Left kidney (tissue), 2 donors: Measurements from ENCODE around the gene NTRK3. TPM values are rescaled to one million over a fixed set of nuclear protein-coding genes. Genes with fewer than 3 reads are reported as not detected.
"Not testable (repeated sequence)": the region's sequence is repeated elsewhere in the genome, so short reads cannot be mapped to it uniquely, and the experiment has no call there.

ENCODE experiments used
- DNase-seq: peaks from one replicate; pipeline ENCODE4 v3.0.0-alpha.2; 2013
- polyA plus RNA-seq: library from polyadenylated mRNA; unstranded; fragments of 120-200 nt; gene quantifications from one replicate; pipeline ENCODE4 v1.2.1, GENCODE V29; 2013; ENCODE audit not compliant: insufficient read length

Gene NTRK3
- polyA plus RNA-seq, 1 donor = 13.7 TPM

DNA sequence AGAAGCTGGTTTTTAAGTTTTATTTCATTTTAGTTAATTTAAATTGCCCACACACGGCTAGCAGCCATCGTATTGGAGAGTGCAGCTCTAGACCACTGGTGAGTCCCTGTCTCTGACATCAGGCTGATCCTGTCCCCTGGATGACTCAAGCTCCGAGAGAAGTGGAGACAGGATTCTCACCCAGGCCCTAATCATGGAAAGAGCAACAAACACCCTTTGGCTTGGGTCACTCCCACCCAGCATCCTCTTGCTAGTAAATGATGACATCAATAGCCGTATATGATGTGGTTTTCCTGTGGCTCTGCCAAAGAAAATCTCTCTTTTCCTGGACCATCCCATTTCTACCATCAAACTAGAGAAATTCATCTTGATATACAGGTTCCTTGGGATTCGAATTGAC, 182.2 kb downstream of the NTRK3 start:
- DNase-seq = no peak

GRCh38 chr15:88073391-88073691, 183.2 kb downstream of the NTRK3 start:
- DNase-seq = peak; percentile 22

DNA sequence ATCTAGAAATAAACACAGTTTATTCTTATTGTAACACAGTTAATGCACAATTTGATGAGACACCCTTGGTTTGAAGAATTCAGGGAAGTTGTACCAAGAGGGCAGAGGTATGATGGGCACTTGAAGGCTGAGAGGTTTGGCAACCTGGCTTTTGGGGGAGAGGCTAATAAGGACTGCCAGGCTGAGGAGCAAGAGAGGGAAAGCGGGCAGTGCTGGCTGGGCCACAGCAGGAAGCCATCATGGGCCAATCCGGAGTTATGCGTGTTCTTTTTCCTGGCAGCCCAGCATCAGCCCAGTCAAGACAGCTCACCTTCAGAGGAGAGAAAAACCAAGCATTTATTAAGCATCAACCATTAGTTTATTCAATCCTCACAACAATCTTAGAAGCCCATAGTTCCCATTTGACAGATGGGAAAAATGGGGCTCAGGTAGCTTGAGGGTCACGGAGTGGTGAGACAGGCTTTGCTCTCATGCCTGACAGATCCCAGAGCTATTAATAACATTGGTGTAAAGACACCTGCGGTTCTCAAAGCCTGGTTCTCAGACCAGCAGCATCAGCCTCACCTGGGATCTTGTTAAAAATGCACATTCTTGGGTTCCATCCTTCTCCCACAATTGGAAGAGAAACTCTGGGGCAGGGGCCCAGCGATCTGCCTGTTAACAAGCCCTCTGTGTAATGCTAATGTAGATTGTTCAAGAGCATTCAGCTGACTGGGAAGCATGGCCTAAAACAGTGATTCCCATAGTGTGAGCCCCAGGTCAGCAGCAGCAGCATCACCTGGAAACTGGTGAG, 183.7 kb downstream of the NTRK3 start:
- no peak for DNase-seq

DNA sequence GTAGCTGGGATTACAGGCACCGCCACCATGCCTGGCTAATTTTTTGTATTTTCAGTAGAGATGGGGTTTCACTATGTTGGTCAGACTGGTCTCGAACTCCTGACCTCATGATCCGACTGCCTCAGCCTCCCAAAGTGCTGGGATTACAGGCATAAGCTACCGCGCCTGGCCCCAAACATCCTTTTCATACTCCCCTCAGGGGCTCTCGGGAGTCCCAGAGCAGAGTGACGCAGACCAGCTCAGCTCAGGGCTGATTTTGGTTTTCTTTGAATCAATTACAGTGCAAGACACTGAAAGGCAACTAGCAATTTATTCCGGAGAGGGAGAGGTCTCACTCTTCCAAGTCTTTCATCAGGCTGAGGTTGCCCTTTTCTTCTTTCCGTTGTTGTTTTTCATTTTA, 184.4 kb downstream of the NTRK3 start:
- not testable (repeated sequence) for DNase-seq

GRCh38 chr15:88071141-88071540, 185.4 kb downstream of the NTRK3 start:
- no peak for DNase-seq

DNA sequence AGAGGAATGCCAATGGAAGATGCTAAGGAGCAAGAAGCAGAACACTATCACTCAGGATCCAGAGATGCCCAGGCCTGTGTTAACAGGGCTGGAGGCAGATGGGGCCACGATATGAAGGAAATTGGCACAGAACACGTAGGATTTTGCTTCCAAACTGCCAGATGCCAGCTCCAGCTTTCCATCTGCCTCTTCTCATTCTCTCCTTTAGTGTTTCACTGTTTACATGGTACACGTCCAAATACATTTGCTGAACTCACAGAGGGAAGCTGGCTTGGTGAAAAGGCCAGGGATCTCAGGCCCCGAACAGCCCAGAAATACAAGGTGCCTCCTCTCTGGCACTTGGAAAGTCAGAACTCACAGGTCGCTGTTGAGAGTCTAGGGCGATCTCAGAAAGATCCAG, 187.0 kb downstream of the NTRK3 start:
- DNase-seq = no peak

DNA sequence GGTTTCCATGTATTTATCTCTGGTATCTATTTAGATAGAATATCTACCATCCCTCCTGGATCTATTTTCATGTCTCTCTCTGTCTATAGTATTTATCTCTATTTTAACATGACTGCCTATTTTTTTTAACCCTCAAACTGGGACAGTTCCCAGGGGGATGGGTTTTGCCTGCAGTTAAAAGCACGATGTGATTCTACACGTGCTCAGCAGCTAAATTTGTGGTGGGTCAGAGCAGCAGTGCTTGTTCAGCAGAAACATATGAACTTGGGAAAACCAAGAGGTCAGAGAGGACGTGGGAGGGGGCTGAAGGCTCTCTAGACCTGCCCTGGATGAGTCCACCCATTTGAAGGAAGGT, 189.2 kb downstream of the NTRK3 start:
- DNase-seq = no peak

DNA sequence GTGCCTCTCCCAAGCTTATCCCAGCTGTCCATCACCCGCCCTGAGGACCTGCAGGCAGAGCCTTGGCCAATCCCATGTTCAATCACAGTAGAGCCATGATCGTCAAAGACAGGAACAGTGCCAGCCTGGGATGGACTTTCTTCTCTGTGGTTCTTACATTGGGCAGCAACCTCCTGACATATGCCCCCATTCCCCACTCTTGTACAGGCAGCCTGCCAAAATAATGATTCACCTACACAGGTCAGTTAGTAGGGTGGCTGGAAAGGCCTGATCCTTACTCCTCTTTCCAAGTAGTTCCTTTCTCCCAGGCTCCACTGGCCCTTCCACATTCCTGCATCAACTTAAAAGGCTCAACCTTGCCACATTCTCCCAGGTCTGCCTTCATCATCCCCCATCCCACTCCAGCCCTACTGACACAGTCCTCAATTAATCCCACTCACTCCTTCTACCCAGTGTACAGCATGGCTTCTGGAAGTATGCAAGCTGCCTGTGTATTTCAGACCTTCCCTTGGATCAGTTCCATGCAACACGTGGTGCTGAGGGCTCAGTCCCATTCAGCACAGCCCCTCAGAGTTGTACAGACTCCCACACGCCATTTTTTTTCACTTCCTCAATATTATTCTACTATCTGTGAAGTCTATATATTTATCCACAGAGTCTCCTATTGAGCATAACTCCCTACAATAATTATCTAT, 189.8 kb downstream of the NTRK3 start:
- no peak for DNase-seq

DNA sequence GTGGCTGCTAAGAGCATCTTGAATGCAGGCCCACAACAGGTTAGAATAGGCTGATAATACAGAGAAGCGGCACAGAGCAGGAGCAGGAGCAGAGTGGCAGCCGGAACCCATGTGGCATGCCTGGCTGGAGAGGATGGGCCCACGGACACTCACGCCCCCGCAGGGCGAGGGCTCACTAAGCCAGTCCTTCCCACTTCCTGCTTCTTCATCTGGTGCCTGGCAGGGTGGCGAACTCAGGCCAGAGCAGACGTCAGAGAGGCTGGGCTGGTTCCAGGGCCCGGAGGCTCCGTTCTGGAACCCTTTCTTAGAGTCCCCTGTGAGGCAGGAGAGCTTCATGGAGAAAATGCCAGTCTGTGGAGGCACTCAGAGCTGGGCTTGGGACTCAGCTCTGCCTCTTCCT, 195.1 kb downstream of the NTRK3 start:
- no peak for DNase-seq

DNA sequence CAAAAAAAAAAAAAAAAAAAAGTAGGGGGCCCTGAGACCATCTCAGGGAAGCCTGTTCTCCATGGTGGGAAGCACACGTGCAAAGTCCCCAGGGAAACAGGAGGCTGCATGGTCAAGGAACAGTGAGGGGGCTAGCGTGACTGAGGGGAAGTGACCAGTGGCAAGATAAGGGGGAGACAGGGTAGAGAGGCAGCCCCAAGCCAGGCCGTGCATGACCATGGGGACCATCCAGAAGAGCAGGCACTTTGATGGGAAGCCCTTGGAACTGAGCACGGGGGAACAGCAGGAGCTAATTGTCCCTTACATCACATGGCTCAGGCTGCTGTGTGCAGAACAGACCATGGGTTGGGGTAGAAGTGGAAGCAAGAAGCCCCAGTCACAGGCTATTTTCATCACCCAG, 196.2 kb downstream of the NTRK3 start:
- no peak for DNase-seq

GRCh38 chr15:88057836-88058235, 198.7 kb downstream of the NTRK3 start:
- no peak for DNase-seq

DNA sequence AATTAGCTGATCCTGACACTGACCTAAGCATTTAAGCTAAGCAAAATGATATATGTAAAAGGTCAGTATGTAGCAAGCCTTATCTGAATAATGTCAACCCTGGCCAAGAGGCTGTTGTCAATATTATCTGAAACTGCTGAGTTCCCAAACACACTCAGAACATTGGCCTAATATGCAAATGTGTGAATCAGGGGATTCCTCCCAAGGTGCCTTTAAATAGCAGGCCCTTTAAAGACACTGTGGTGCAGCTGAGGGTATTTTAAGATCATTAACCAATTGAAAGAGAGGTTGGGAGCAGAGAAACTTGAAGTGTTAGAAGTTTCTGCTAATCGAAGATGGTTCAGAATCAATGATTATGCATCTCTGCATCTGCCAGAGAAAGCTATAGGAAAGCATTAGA, 207.0 kb downstream of the NTRK3 start:
- no peak for DNase-seq

DNA sequence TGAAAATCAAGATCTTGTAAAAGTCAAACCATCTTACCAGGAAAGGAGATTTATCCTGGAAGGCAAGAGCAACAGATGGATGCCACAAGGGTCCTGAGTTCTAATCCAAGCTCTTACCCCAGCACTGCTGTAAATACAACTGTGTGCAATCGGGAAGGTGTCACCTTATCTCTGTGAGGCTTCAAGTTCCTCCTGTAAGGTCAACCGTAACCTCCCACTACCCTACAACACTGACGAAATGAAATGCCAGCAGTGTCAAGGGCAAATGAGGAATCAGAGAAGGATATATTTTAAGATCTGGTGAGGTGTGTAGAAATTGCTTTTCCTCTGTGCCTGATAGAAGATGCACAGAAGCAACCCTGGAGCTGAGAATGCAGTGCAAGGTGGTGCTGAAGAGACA, 207.8 kb downstream of the NTRK3 start:
- no peak for DNase-seq

DNA sequence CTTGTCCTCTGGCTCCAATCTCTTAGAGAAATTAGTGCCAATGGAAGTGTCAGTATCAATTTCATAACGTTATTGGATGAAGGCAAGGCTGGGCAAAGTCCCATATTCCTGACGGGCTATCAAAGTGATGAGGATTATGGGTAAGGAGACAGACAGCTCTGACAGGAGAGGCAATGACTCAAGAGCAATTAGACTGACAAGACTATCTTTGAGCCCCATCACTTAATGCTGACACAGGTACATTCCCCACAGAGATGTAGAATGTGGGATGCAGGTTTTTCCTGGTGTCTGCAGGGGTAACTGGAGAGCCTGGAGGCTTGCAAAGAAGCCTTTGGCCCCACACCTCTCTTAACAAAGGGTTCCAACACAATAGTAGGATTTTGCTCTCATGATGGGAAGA, 208.3 kb downstream of the NTRK3 start:
- no peak for DNase-seq

DNA sequence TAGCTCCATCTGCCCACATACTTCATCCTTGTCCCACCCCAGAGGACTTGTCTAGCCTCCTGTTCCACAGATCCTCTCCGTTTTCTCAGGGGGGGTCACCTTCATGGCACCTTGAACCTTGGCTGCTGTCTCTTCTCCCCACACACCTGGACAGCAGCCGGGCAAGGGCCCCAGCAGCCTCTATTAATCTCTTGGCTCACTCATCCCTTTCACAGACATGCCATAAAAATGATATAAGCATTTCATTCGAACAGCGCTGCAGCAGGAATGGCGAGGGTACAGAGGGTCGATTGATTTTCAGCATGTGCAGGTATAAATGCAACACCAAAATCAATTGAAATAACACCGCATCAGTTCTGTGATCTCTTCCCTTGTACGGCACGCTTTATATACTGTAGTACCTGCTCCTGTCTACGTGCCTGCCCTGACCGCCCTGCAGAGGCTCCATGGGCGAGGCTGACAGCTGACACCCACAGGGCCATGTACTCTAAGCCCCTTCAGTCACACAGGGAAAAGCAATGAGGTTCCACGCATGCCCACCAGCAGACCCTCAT, 209.9 kb downstream of the NTRK3 start:
- DNase-seq = no peak

DNA sequence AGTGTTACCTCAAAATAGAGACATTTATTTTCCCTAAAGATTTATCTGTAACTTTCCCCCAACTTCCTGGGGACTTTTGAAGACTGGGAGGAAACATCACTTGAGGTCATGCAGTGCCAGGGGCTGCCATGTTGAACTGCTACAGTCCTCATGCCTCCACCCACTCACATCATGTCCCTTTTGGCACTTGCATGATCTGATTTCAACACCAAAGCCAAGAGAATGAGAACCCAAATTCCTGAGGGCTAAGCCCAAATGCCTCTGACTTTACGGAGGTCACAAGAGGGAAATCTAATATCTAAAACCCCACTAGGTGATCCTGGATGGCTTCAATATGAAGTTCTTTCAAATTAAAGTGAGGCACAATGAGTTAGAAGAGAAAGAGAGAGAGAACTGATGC, 213.1 kb downstream of the NTRK3 start:
- no peak for DNase-seq

DNA sequence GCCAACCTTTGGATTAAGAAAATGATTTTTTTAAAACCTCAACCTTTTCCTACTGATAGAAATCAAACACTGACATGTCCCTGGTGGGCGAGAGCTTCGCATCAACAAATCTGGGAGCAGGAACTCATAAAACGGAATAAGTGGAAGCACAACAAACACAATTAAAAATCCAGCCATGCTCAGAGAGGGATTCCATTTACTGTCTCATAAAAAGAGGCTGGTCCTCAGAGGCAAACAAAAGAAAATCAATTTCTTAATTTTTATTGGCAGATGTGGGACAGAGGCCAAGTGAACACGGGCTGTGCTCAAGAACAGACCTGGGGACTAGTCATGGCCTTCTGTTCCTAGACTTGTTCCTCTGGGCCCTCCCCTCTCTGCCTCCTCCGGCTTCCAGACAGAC, 214.5 kb downstream of the NTRK3 start:
- no peak for DNase-seq

- no peak for DNase-seq
Measured at GRCh38 chr15:88040516-88040915, 216.0 kb downstream of the NTRK3 start.

GRCh38 chr15:88038261-88038660, 218.3 kb downstream of the NTRK3 start:
- DNase-seq = no peak

DNA sequence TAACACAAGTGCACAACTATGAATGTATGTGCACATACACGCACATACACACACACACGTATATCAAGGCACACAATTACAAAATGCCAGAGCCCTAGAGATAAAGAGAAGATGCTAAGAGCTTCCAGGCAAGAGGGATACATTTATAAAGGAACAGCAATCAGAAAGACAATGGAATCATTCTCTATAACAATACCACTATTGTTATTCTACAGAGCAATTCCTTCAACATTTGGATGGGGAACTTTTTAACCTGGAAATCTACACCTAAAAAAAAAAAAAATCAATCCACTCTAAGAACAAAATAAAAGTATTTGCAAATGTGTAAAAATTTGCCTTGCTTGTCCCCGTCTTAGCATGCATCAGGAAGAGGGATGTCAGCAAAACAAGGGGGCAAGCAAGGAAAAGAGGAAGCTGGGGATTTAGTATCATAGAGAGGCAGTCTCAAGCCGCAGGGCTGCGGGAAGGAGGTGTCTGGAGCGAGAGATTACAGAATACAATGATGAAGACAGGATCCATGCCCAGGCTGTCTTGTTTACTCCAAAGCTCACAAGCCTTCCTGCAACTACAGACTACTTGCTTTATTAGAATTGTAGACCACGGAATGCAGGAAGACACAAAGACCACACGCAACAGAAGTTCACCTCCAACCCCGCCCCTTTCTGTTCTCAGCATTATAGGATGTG, 220.2 kb downstream of the NTRK3 start:
- DNase-seq = no peak

DNA sequence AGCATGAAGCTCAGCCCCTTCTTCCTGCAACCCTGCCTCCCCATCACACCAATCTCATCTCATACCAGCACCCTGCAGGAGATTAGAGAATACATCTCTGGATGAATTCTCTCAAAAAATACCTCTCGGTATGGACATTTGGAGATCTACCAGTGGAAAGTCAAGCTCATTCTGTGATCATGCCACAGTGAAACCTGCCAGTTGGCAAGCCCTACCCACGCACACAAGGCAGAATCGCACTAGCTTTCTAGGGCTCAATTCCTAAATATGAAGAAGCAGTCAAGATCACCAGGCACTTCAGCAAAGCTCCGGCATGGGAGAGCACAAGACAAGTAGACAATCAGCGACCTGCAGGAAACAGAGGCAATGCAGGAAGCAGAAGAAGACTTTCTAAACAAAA, 221.2 kb downstream of the NTRK3 start:
- DNase-seq = no peak

DNA sequence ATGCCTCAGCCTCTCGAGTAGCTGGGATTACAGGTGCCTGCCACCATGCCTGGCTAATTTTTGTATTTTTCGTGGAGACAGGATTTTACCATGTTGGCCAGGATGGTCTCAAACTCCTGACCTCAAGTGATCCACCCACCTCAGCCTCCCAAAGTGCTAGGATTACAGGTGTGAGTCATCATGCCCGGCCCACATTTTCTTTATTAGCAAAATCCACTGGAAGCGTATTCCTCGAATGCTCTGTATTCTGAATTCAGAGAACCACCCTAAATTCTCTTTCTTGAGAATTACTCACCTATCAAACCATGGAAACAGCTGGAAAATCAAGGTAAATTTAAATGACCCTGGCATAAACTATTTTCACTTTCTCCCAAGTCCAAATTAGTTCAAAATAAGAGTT, 223.1 kb downstream of the NTRK3 start:
- not testable (repeated sequence) for DNase-seq

- no peak for DNase-seq
Measured at GRCh38 chr15:88032787-88033186, 223.8 kb downstream of the NTRK3 start.
